RWPE2 (cell line): ENCODE data around the gene CORO2A.

Experiments used
- ATAC-seq: fragments of 200-7000 bp; cut with Tn5 transposase; 3 replicates; pipeline ENCODE4 v1.9.1; 2021; ENCODE audit warnings: low read depth
- DNase-seq: peaks from one replicate; pipeline ENCODE4 v3.0.0-alpha.2; 2020; ENCODE audit warnings: low spot score
- H3K27ac ChIP-seq: fragments of 450-650 bp; 2 replicates; pipeline ENCODE4 v1.5.1; 2017; ENCODE audit warnings: mild to moderate bottlenecking; ENCODE audit not compliant: poor library complexity, severe bottlenecking
- H3K27me3 ChIP-seq: fragments of 250-450 bp; sonication (Bioruptor Pico); 2 replicates; pipeline ENCODE4 v1.5.1; 2021; ENCODE audit warnings: mild to moderate bottlenecking, moderate library complexity; ENCODE audit not compliant: insufficient read depth, poor library complexity, severe bottlenecking
- H3K36me3 ChIP-seq: fragments of 250-450 bp; sonication (Bioruptor Pico); 2 replicates; pipeline ENCODE4 v1.5.1; 2020; ENCODE audit warnings: low read depth, mild to moderate bottlenecking, moderate library complexity
- H3K4me1 ChIP-seq: fragments of 250-450 bp; sonication (Bioruptor Pico); 2 replicates; pipeline ENCODE4 v1.5.1; 2021; ENCODE audit warnings: mild to moderate bottlenecking, moderate library complexity; ENCODE audit not compliant: insufficient read depth, poor library complexity, severe bottlenecking
- H3K4me3 ChIP-seq: fragments of 250-450 bp; sonication (Bioruptor Pico); 2 replicates; pipeline ENCODE4 v1.5.1; 2021; ENCODE audit warnings: mild to moderate bottlenecking, moderate library complexity; ENCODE audit not compliant: severe bottlenecking
- H3K9me3 ChIP-seq: fragments of 250-450 bp; sonication (Bioruptor Pico); 2 replicates; pipeline ENCODE4 v1.5.1; 2021; ENCODE audit warnings: mild to moderate bottlenecking, moderate library complexity; ENCODE audit not compliant: severe bottlenecking
- CTCF ChIP-seq: fragments of 450-650 bp; IDR thresholded peaks from one replicate; pipeline ENCODE4 v1.5.1; 2017; ENCODE audit warnings: mild to moderate bottlenecking, moderate library complexity; ENCODE audit not compliant: poor library complexity, severe bottlenecking

CORO2A gene

GRCh38 chr9:98135938-98136337, 56.5 kb downstream of the CORO2A start:
- DNase-seq, result no peak
- no peak for ATAC-seq
- Histone ChIP-seq H3K9me3 (no peaks in the 10 kb centered on the region), H3K4me1 (no peaks in the 10 kb centered on the region), H3K27me3 (no peaks in the 10 kb centered on the region), H3K36me3 (peaks cover 55% of the 10 kb centered on the region), H3K27ac (no peak overlapping the region), H3K4me3 (no peak overlapping the region)
- no peak for TF ChIP-seq CTCF

GRCh38 chr9:98135558-98135934, 56.9 kb downstream of the CORO2A start:
- Histone ChIP-seq H3K27me3 (no peaks in the 10 kb centered on the region), H3K4me1 (no peaks in the 10 kb centered on the region), H3K27ac (no peak overlapping the region), H3K9me3 (no peaks in the 10 kb centered on the region), H3K4me3 (no peak overlapping the region), H3K36me3 (peaks cover 57% of the 10 kb centered on the region)
- ATAC-seq (no peak), DNase-seq (no peak)
- no peak for TF ChIP-seq CTCF

GRCh38 chr9:98134702-98135557, 57.5 kb downstream of the CORO2A start:
- peaks cover 61% of the 10 kb centered on the region for H3K36me3 ChIP-seq

DNA sequence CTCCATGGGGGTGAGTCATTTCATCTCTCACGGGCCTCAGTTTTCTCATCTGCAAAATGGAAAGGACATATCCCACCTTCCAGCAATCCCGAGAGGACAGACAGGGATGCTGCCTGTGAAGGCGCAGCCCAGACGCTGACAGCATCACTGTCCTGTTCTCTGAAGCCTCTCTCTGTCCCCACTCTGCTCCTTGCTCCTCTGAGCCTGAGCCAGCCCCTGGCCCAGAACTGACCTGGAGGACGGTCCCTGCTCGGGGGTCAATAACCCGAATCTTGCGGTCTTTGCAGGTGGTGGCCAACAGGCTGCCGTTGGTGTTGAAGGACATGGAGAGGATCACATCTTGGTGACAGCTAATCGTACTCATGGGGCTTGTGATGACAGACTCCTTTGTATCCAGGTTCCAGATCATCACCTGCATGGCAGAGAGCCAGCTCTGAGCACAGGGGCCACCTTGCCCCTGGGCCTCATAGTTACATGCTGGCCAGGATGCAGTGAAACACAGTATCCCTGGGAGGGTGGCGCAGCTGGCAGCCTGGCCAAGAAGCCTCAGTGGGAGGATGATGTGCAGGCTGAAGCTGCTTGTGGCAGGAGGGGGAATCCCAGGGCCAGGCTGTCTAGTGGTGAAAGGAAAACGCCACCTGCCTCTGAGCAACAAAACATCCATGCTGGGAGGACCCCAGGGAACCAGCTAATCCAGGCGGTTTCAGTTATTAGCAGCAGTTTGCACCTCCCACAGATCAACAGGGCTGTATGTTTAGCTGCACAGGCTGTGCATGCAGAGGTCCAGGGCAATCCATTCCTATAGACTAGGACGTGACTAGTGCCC, 59.4 kb downstream of the CORO2A start:
- ATAC-seq, result no peak
- Histone ChIP-seq H3K4me3 (no peak overlapping the region), H3K27me3 (no peaks in the 10 kb centered on the region), H3K36me3 (peaks cover 67% of the 10 kb centered on the region), H3K9me3 (no peaks in the 10 kb centered on the region), H3K4me1 (no peaks in the 10 kb centered on the region), H3K27ac (no peak overlapping the region)
- DNase-seq, result peak; percentile 36
- TF ChIP-seq CTCF, result no peak

More at GRCh38 chr9:98134702-98135557, 57.5 kb downstream of the CORO2A start:
- TF ChIP-seq CTCF, result no peak
- Histone ChIP-seq H3K27me3 (no peaks in the 10 kb centered on the region), H3K9me3 (no peaks in the 10 kb centered on the region), H3K27ac (no peak overlapping the region), H3K4me3 (no peak overlapping the region), H3K4me1 (no peaks in the 10 kb centered on the region)
- DNase-seq (peak; percentile 19), ATAC-seq (no peak)
